CD4-positive, alpha-beta T cell treated with Interleukin-1 beta for 1 hour (primary cell): Measurements from ENCODE around the gene RIPK4.

Experiments used
- DNase-seq, 2 donors: peaks; one replicate each; pipeline ENCODE4 v3.0.0-alpha.2; 2020 to 2022

The RIPK4 gene

GRCh38 chr21:41768437-41769042, 1.7 kb upstream of the RIPK4 start:
- peak in 1 of 2 donors; percentile 13 for DNase-seq

DNA sequence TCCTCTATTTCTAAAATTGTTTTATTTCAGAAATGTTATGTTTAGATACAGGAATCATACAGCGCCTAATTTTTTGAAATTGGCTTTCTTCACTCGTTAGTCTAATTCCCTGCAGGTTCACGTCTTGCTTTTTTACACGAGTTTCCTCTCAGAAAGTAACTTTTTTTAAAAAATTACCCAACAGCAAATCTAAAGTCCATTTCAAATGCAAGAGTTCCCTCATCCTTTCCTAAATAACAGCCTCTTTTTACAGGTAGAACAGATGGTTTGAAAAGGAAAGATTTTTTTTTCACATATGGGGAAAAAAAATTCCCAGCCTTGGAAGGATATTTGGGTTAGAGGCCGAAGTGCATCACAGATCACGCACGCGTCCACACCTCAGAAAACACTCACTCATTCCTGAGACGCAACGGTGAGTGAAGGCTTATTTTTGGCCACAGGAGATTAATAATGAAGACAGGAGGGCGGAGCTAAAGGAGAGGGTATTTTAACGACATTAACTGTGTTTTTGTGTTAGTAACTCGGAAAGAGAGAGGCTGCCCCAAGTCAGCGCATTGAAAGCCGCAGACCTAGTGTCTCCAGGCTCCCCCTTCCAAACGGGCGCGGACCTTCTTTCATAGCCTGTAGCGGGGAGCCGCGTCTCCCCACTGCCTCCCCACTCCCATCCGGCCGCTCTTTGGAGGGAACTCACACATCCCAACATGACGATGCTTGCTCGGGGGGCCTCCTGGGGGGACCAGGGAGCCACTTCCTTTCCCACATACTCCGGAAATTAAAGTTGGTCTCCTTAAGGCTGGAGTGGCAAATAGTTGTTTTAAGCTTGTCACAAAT, 969 bp upstream of the RIPK4 start:
- DNase-seq = peak in 1 of 2 donors; percentile 3

DNA sequence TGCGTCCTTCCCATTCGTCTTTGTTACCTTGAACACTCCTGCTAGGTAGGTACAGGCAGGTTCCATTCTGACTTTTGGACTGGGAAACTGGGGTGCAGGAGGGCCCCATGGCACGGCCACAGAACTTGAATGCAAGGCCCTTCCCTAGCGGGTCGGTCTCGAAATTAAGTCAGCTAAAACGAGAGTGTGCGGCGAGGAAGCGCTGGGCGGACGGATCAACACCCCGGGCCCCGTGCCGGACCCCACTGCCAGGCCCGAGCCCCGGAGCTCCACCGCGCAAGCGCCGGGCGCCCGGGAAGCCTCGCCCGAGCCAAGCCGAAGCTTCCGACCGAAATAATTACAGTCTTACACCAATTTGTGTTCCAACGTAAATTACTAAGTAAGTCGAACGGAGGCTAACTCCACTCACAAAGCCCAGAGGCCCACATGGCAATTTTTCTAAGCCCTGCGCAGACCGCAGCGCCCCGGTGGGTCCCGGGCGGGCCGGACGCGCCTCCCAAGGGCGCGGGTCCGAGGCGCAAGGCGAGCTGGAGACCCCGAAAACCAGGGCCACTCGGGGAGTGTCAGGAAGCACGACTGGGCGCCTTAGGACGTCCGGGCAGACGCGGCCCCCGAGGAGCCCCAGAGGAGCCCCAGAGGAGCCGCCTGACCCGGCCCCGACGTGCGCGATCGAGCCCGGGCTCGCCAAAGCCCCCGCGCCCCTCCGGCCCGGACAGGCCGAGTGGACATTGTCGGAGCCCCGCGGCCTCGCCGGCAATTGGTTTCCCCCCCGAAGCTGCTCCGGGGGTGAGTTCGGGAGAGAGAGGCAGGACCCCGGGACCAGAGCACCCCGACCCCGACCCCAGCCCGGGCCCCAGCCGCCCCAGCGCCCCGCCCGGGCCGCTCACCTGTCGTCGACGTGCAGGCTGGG, 624 bp downstream of the RIPK4 start:
- no peak for DNase-seq

GRCh38 chr21:41765420-41765821, 1.4 kb downstream of the RIPK4 start:
- no peak for DNase-seq

DNA sequence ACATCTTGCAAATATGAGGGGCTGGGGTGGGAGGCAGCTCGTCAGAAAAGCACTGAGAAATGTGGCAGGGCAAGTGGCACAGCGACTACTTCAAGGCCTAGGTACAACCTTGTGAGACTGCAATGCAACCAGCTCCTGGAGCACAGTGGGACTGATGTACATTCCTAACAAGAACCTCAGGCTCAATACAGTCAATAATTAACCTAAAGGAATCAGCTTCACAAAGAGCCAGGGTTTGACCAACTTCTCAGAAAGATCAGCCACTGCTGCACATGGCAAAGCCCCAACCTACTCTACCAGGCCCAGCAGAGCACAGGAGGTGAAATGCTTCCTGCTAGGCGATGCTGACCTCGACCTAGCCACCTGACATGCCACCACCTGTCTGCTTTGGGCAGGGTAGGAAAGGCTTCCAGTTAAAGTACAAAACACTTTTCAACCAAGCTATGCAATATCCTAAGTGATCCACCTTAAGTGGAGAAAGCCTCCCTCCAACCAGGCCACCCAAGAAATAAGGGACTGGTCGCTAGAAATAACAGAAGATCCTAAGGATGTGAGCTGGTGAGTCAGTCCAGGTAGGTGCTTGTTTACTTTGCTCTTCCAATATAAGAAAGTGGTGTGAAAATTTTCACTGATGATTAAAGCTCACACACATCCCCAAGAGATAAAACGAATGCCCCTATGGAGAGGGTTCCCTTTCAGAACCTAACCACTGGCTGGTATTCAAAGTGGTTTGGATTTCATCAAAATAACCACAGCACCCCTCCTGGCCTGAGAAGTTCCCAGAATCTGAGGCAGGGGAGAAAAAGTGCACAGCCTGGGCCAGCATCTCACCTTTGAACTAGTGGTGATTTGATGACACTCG, 2.1 kb downstream of the RIPK4 start:
- no peak for DNase-seq

- DNase-seq = no peak
Observed at GRCh38 chr21:41763996-41764395, 2.9 kb downstream of the RIPK4 start.

DNA sequence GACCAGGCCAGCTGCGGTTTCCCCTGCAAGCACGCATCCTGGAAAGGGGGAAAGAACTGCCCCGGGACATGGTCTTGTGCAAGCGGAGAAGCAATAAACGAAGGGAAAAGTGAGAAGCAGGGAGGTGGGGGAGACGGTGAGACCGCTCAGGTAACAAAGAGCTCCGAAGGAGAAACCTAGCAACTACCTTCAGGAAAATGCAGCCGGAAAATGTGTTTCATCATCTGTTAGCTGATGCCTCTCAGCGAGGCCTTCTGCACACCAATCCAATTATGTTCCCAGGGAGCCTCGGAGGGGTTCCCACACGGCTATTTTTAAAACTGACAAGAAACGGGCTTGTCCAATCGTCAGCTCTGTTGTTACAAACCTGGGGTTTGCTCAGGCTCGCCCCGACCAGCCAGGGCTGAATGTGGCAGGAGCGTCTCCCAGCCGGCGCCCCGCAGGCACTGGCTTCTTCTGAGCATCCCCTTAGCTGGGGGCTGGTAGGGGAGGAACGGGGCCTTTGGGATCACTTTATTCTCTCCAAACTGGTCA, 3.4 kb downstream of the RIPK4 start:
- DNase-seq = no peak

GRCh38 chr21:41762753-41763152, 4.1 kb downstream of the RIPK4 start:
- no peak for DNase-seq

DNA sequence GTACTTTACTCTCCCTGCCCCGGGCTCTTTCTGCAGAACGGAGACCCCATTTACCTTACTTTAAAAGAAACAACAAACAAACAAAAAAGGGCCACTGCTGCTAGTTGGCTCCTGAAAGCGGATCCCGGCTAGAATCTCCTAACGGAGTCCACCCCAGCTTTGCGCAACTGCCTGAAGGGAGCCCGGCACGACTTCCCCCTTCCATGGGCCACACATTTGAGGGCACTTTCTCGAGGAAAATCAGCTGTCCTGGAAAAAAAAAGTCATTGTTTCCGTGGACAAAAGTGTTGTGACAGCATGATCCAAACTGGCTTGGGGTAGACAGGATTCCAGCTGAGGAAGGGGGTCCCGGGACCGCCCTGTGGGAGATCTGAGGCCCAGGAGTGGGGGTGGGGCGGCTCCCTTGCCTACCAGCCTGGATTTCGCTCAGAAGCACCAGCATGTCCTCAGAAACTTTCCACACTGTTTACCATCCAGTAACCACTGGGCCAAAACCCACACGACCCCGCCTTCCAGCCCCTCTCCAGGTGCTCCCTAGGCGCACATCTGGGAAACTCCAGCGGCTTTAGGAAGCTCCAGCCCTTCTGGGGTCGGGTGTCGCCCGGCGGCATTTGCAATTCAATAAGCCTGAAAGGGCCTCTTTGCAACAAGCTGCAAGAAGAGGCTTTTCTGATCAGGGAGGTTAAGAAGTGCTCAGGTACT, 4.8 kb downstream of the RIPK4 start:
- peak in 1 of 2 donors; percentile 26 for DNase-seq

DNA sequence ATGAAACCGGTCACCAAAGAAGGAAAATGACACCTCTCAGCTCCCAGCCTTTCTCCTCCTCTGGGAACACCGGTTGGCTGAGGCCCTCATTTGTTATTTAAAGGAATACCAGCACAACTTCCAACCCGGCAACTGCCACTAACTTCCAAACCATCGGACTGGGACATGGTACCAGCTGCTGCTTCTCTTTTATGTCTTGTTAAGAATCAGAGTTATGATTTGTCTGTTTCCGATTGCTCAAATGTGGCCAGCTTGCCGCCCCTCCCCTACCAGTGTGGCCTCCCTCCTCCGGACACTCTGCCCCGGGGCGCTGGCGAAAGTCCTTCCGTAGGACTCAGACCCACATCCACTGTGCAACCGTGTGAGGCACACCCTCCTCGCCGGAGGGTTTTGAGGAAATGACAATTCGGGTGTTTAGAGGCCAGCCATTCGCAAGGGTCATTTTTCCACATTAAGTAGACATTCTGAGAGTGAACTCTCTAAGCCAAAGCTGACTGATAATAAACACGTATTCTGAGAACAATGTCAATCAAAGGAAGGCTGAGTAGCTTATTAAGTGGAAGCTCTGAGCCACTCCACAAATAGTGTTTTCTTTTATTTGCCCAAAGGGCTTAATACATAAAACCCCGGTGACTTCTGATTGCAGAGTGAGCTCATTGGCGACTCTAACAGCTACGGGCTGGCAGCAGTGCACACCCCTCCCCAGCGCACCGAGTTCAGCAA, 5.5 kb downstream of the RIPK4 start:
- peak in 1 of 2 donors; percentile 66 for DNase-seq

DNA sequence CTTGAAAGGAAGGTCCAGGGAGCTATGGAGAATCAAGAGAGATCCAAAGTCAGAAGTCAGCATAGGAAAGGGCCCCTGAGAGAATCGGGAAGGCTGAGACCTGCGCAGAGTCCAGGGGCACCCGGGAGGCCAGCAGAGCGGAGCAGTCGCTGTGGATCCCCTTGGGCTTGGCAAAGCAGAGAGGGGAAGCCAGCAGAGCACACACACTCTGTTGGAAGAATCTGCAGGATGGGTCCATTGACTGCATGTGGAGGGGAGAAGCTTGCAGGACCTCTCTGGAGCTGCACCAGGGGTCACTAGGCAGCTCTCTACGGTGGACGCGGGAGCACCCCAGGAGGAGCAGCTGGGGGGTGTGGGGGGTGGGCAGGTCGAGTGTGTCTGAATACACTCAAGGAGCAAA, 6.4 kb downstream of the RIPK4 start:
- DNase-seq = no peak

DNA sequence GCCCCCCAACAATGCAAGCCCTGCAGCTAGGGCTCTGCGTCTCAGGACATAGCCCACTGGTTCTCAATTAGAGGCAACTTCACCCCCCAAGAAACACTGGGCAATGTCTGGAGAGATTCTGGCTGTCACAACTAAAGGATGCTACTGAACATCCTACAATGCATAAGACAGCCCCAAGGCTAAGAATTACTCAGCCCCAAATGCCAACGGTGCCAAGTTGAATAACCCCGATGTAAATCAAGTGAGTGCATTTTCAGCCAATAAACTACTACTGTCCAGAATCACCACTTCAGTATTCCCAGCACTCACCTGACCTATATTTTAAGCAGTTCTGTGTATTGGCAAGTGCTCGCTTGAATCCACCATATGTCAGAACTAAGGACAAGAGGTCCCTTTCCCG, 6.9 kb downstream of the RIPK4 start:
- DNase-seq = no peak

DNA sequence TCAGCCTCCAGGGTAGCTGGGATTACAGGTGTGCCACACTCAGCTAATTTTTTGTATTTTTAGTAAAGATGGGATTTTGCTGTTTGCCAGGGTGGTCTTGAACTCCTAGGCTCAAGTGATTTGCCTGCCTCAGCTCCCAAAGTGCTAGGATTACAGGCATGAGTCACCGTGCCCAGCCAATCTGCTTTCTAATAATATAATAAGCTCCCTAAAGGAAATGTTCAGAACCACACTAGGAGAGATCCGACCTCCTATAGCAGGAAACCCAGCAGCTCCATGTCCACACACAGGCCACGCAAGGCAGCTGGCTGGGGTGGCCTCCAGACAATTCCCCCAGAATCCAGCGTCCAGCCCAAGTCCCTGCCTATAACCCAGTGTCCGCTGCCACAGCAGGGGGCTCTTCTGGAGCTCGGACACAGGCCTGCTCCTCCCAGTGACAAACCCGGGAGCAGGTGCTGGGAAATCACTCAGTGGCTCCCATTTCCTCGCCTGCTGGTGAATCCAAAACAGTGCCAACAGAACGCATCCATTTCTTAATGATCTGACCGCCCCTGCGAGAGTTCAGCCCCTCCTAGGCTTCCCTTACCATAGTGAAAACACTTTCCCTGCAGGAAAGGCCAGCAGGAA, 7.5 kb downstream of the RIPK4 start:
- DNase-seq = no peak

- DNase-seq = no peak
Observed at GRCh38 chr21:41758550-41758949, 8.3 kb downstream of the RIPK4 start.

DNA sequence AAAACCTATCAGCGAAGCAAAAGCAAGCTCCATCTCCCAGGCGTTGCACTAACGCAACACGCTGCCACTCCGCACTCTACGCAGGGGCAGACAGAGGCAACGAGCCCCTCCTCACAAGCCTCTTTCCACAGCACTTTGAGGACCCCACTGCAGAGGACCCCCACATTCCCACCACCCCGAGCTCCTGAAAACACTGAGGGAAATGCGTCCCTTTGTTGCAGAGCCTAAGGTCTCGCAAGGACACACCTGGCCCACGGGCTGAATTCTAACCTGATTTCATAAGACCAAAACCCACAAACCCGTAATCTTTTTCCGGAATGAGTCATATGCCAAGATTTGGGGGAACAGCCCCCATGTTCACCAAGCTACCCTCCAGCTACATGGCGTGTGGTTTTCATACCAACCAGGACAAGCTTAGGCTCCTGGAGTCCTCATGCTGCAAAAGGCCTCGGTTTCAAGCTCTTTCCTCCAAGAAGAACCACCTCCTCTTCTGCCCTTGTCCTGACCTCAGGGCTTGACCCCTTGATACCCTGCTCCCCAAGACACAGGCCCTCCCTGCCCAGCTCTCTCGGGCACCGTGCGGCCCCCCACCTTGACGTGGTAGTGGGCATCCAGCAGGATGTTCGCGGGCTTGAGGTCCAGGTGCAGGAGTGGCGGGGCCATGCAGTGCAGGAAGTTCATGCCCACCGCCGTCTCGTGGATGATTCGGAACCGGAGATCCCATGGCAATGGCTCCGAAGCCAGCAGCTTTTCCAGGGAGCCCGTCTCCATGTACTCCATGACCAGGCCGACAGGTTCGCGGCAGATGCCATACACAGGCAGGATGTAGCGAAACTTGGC, 10.7 kb downstream of the RIPK4 start:
- no peak for DNase-seq

DNA sequence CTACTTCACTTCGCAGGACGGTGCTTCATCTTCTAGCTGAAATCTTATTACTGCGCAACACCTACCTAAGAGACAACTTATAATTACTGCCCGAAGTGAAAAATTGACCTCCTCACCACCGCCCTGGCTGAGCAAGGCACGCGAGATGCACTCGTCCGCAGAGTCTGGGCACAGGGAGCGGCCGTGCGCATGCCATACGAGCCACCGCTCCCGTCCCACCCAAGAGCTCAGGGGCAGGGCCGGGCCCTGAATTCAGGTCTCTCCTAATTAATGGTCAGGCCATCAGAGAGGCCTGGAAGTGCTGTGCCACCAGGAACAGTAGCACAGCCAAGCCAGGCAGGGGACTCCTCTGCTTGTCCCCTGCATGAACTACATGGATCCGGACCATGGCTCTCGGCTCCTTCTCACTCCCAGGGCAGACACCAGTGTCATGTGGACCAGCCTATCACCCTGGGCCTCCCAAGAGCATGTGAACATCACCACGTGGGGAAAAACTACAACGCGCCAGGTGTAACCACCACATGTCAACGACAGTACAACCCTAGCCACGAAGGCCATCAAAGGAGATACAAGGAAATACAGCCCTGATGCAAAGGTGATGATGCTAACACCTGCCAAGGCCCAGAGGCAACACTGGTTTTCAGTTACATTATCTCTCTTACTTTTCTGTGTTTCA, 11.5 kb downstream of the RIPK4 start:
- no peak for DNase-seq

DNA sequence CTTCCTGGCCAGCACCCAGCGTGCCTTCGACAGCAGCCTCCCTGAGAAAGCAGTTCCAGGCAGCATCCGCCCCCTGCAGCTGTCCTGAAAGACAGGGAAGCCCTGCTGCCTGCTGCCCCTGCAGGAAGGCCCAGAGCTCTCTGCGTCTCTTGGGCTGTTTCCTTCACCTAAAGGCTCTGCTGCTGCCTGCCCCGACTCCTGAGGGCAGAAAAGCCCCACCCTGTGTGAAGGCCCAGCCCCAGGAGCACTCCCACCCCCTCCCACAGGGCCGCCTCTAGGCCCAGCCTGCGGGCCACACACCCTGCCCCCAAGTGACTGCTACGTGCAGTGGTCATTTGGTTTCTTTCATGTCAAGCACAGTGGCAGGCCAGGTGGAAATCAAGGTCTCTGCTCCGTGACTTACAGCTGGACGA, 12.4 kb downstream of the RIPK4 start:
- DNase-seq = no peak

DNA sequence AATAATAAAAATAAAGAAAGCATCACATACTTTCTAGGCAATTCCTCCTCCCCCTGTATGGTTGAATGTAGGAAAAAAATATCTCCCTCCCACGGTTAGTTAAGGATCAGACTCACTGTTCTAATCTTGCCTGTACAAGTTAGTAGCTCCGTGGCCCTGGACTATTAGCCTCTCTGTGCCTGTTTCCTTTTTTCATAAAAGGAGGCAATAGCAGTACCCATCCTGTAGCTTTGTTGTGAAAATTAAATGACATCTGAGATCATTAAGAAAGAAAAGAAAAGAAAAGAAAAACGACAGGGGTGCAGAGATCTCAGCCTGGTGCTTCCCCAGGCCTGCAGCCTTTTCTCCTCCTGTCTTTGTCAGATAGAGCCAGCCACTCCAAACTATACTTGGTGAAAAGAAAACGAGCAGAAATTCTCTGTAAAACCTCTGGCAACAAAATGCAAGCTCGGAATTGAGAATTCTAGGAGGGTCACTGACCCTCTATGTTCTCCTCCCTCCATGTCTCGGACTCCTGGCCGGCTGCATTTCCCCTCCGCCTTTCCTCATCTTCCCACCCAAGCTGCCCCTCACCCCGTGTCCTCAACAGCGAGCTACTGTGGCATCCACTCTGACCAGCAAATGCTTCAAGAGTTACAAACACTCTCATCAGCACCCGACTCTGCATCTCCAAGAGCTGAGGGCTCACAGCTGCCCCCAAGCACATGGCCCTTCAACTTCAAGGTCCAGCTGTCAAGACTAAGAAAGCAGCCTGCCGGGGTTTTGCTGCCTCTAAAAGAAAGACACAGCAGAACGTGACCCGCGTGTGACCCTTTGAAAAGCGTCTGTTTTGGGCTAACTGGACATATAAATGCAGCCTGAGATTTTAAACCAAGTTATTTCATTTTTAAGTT, 13.6 kb downstream of the RIPK4 start:
- DNase-seq = no peak
